IPS-15b (cell line): ENCODE measurements around the gene VAC14.

Experiments
- H3K27me3 ChIP-seq: one replicate; pipeline ENCODE4 v1.6.1; 2013; ENCODE audit warnings: low read length; ENCODE audit not compliant: control insufficient read depth, insufficient read depth
- H3K36me3 ChIP-seq: one replicate; pipeline ENCODE4 v1.6.1; 2013; ENCODE audit warnings: low read length; ENCODE audit not compliant: control insufficient read depth, insufficient read depth
- H3K4me1 ChIP-seq: one replicate; pipeline ENCODE4 v1.6.1; 2013; ENCODE audit warnings: mild to moderate bottlenecking, low read length; ENCODE audit not compliant: control insufficient read depth, insufficient read depth
- H3K4me3 ChIP-seq: one replicate; pipeline ENCODE4 v1.5.1; 2013; ENCODE audit warnings: low read depth, low read length
- H3K9ac ChIP-seq: one replicate; pipeline ENCODE4 v1.6.1; 2013; ENCODE audit warnings: low read depth, mild to moderate bottlenecking, low read length
- H3K9me3 ChIP-seq: one replicate; pipeline ENCODE4 v1.6.1; 2013; ENCODE audit warnings: mild to moderate bottlenecking, low read length; ENCODE audit not compliant: control insufficient read depth, insufficient read depth

Gene VAC14

DNA sequence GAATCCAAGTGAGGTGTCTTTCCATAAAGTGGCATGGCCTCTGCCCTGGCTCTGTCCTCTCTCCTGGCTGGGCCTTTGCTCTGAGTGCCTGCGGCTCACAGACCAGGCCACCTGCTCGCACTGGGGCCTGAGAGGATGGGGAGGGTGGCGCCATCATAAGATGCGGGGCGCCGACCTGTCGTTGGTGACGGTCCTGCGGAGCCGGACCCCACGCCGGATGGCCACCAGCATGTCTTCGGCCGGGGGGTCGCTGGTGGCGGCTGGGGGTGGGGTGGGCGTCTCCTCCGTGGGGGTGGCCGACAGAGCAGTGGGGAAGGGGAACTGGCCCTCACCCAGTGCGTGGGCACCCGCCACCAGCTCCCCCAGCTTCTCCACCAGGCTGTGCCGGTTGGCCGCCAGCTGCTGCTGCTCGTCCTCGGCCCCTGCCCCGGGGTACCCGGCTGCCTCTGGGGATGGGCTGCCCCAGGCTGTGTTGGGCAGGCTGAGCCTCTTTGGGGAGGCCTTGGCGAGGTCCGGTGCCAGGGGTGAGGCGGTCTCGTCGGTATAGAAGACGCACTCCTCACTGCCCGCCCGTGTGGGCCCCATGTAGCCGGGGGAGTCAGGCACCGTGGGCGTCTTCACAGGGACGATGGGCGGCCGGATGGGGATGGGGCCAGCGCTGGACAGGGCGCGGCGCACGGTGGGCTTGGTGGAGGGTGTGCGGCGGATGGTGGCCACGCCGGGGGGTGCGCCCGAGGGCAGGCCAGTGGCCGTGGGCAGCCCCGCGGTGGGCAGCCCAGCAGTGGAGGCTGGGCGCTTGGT, 137.2 kb downstream of the VAC14 start:
- Histone ChIP-seq H3K27me3 (no peaks in the 10 kb centered on the region), H3K4me1 (no peaks in the 10 kb centered on the region), H3K9me3 (no peaks in the 10 kb centered on the region), H3K9ac (no peak overlapping the region), H3K4me3 (no peak overlapping the region), H3K36me3 (peaks cover 18% of the 10 kb centered on the region)

DNA sequence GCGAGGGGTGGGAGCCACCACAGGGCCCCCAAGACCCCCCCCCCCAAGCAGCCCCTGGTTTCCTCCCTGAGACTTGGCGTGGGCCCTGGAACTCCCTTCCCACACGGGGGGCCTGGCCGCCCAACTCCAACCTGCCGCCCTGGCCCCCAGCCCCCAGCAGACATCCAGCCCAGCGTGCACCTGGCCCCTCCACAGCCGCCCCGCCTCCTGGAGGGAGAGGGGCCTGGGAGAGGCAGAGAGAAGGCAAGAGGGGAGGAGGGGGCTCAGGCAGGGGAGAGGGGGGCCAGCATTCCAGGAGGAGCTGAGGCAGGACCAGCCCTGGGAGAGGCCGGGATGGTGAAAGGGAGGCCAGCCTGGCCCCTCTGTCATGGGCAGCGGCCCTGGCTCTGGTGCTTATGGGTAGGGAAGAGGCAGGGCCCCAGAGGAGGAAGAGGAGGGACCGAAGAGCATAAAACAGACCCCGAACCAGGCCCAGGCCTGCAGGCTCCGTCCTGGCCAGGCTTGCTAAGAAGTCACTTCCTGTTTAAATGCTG, 137.9 kb downstream of the VAC14 start:
- H3K4me3 ChIP-seq = no peak overlapping the region
- H3K4me1 ChIP-seq = no peaks in the 10 kb centered on the region
- H3K27me3 ChIP-seq = no peaks in the 10 kb centered on the region
- no peak overlapping the region for H3K9ac ChIP-seq
- no peaks in the 10 kb centered on the region for H3K9me3 ChIP-seq
- peaks cover 18% of the 10 kb centered on the region for H3K36me3 ChIP-seq

DNA sequence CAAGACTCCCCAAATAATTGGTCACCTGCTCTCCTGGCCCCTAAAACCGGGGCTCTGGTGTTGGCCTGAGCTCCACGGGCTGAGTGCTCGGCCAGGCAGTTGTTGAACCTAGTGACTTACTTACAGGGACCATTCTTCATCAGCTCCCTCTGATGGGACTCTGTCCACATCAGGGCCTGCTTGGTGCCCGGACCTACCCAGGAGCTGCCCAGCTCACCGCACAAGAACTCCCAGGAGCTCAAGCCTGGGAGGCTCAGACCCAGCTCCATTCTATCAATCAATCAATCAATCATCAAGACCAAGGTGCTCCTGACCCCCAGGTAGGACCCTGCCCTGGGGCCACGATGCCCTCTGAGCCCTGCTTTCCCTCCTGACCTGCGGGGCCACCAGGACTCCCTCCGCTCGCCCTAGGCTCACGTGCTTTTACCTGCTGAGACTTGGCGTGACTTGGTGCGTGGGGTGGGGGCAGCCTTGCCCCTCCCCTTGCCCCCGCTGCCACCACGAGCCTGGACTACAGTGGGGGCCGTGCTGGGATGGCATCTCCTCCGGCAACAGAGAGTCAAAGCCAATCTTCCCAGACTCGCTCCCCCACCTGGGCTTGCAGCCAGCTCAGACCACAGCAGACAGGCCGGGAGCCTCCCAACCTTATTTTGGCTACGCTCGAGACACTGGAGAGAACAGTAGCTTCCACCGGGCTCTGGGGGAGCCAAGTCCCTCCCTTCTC, 138.9 kb downstream of the VAC14 start:
- Histone ChIP-seq H3K9ac (no peak overlapping the region), H3K27me3 (no peaks in the 10 kb centered on the region)

DNA sequence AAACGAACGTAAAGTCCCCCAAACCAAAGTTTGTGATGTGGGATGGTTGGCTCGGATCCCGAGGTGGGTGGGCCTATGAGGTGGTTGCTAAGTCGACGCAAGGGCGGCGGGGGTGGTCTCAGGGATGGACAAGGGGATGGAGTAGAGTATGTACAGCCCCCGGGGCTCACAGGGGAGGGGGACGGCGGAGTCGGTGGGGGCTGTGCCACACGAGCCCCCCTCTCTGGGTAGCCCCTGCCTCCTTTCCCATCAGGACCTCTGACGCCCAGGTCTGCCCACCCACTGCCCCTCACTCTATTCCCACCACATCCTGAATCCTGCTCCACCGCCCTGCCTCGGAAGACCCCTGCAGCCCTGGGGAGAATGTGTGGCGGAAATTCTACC, 139.4 kb downstream of the VAC14 start:
- no peaks in the 10 kb centered on the region for H3K4me1 ChIP-seq
- no peaks in the 10 kb centered on the region for H3K27me3 ChIP-seq
- no peak overlapping the region for H3K4me3 ChIP-seq
- H3K36me3 ChIP-seq = peaks cover 19% of the 10 kb centered on the region
- no peaks in the 10 kb centered on the region for H3K9me3 ChIP-seq
- no peak overlapping the region for H3K9ac ChIP-seq

More for the DNA sequence above, 138.9 kb downstream of the VAC14 start:
- Histone ChIP-seq H3K9me3 (no peaks in the 10 kb centered on the region), H3K4me1 (no peaks in the 10 kb centered on the region), H3K36me3 (peaks cover 18% of the 10 kb centered on the region), H3K4me3 (no peak overlapping the region)

DNA sequence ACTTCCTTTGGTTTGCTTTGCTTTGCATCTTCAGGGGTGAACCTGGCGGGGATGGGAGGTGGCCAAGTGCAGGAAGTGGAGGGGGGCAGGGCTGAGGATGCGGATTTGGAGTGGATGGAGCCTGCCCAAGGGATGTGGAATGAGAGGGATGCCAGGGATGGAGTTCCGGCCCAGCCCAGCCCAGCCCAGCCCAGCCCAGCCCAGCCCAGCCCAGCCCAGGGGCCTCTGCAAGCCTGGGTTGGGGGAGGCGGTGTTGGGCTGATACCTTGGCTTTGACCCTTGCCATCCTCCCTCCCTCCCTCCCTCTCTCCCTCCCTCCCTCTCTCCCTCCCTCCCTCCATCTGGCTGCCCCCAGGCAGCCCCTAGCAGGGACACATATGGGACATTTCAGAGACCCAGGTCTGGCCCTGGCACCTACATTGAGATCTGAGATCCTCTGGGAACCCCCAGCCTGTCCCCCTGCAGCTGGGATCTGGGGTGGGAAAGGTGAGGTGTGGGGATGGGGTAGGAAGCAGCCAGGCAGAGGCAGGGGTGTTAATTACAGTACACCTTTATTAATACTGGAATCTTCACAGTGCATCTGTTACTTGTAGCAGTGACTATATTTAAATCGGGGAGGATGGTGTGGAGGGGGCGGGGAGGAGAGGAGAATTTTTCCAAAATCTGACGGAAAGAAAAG, 140.1 kb downstream of the VAC14 start:
- Histone ChIP-seq H3K9me3 (no peaks in the 10 kb centered on the region), H3K4me3 (no peak overlapping the region), H3K27me3 (no peaks in the 10 kb centered on the region), H3K9ac (no peak overlapping the region), H3K4me1 (no peaks in the 10 kb centered on the region), H3K36me3 (peaks cover 23% of the 10 kb centered on the region)

DNA sequence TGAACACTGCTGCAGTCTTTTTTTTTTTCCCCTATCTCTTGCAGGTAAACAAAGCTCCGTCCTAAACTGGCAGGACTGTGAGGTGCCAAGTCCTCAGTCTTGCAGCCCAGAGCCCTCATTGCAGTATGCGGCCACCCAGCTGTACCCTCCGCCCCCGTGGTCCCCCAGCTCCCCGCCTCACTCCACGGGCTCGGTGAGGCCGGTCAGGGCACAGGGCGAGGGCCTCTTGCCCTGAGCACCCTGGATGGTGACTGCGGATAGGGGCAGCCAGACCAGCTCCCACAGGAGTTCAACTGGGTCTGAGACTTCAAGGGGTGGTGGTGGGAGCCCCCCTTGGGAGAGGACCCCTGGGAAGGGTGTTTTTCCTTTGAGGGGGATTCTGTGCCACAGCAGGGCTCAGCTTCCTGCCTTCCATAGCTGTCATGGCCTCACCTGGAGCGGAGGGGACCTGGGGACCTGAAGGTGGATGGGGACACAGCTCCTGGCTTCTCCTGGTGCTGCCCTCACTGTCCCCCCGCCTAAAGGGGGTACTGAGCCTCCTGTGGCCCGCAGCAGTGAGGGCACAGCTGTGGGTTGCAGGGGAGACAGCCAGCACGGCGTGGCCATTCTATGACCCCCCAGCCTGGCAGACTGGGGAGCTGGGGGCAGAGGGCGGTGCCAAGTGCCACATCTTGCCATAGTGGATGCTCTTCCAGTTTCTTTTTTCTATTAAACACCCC, 140.8 kb downstream of the VAC14 start:
- H3K4me3 ChIP-seq = no peak overlapping the region

DNA sequence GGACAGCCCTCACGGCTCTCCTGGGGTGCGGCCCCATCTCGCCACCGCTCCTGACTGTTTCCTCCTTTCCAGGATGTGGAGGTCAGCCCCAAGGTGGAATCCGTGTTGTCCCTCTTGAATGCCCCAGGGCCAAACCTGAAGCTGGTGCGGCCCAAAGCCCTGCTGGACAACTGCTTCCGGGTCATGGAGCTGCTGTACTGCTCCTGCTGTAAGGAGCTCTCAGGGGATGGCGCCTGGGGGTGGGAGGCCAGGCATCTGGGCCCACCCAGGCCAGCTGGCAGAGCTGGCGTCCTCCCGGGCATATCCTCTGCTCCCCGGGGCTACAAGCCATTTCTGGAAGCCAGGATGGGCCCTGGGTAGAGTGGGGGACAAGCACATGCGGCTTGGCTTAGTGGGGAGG, 141.4 kb downstream of the VAC14 start:
- no peak overlapping the region for H3K4me3 ChIP-seq
- no peaks in the 10 kb centered on the region for H3K4me1 ChIP-seq
- H3K9me3 ChIP-seq = no peaks in the 10 kb centered on the region
- H3K36me3 ChIP-seq = peaks cover 17% of the 10 kb centered on the region
- H3K27me3 ChIP-seq = no peaks in the 10 kb centered on the region
- no peak overlapping the region for H3K9ac ChIP-seq

More for the DNA sequence above, 140.8 kb downstream of the VAC14 start:
- Histone ChIP-seq H3K9me3 (no peaks in the 10 kb centered on the region), H3K9ac (no peak overlapping the region), H3K36me3 (peaks cover 22% of the 10 kb centered on the region), H3K27me3 (no peaks in the 10 kb centered on the region), H3K4me1 (no peaks in the 10 kb centered on the region)

DNA sequence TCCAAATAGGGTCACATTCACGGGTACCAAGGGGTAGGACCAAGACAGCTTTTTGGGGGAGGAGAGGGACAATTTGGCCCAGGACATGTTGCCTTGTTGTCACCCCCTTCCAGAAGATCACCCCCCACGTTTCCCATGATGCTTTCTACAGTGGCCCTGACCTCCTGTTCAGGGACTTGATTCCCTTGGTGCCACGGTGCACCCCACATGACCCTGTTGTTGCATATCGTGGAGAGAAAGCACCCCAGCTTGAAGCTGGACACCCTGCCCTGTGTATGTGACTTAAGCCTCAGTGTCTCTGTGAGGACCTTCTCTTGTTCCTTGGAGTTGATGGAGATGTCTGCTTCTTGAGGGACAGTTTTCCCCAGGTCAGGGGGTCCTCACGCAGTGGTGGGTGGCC, 142.0 kb downstream of the VAC14 start:
- Histone ChIP-seq H3K4me1 (peaks cover 3% of the 10 kb centered on the region), H3K36me3 (peaks cover 11% of the 10 kb centered on the region), H3K9me3 (no peaks in the 10 kb centered on the region), H3K27me3 (no peaks in the 10 kb centered on the region), H3K4me3 (no peak overlapping the region), H3K9ac (no peak overlapping the region)

DNA sequence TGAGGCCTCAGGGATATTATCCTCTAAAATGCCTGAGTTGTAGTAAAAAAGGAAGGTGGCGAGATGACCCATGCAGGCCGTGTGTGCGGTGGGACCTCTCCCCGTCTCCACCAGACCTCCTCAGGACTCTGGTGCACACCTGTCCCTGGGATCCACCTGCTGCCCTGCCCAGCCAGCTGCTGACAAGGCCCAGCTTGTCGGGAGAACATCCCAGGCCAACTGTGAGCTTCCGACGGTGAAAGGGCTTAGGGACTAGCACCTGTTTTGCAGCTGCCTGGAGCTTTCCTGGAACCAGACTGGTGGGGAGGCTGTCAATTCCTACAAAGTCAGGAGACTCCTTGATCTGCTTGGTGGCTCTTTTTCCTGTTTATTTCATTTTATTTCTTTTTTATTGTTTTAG, 143.0 kb downstream of the VAC14 start:
- H3K9me3 ChIP-seq = no peaks in the 10 kb centered on the region
- H3K4me1 ChIP-seq = peaks cover 4% of the 10 kb centered on the region
- H3K4me3 ChIP-seq = no peak overlapping the region
- H3K36me3 ChIP-seq = peaks cover 5% of the 10 kb centered on the region
- H3K9ac ChIP-seq = no peak overlapping the region
- no peaks in the 10 kb centered on the region for H3K27me3 ChIP-seq

DNA sequence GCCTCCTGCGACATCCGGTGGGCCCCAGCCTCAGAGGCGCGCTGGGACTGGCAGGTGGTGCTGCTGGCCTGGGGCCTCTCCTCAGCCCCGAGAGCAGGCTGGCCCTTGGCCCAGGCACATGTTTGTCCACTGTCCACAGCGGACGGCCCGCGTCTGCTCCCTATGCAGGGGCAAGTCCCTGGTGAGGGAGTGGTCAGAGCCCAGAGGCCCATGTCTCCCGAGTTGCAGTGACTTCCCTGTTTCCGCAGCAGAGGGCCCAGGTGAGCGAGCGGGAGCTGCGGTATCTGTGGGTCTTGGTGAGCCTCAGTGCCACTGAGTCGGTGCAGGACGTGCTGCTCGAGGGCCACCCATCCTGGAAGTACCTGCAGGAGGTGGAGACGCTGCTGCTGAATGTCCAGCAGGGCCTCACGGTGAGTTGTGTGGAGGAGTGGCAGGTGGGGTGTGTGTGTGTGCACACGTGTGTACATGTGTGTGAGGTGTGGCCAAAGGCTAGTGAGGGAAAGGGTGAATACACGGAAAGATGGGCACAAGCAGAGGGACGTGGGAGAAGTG, 144.2 kb downstream of the VAC14 start:
- H3K36me3 ChIP-seq = peaks cover 5% of the 10 kb centered on the region
- H3K4me1 ChIP-seq = peaks cover 4% of the 10 kb centered on the region
- no peak overlapping the region for H3K4me3 ChIP-seq
- H3K9ac ChIP-seq = no peak overlapping the region
- H3K27me3 ChIP-seq = no peaks in the 10 kb centered on the region
- no peaks in the 10 kb centered on the region for H3K9me3 ChIP-seq
